ENCODE data around the gene ARHGEF12. TPM values are rescaled to one million over a fixed set of nuclear protein-coding genes. Genes with fewer than 3 reads are reported as not detected.

ARHGEF12 gene
- 10 to 100 TPM; 15.4 to 16.5 TPM for total RNA-seq

GRCh38 chr11:120335908-120336640 lies at the start of gene ARHGEF12:
Gene ARHGEF12, plus strand, starts transcription at chr11:120336413. Its CDS starts 831 bp downstream, at chr11:120337244.
- H3K4me1 Mint-ChIP-seq (ENCODE audit: low read depth), result peaks cover 34% of the 10 kb centered on the region

GRCh38 chr11:120288021-120288420 lies 48.2 kb upstream of the ARHGEF12 start:
- Mint-ChIP-seq H3K9me3 (no peaks in the 10 kb centered on the region), H3K27me3 (ENCODE audit: low read depth) (peaks cover 29% of the 10 kb centered on the region), H3K36me3 (ENCODE audit: low read depth) (no peaks in the 10 kb centered on the region), H3K4me3 (no peak overlapping the region), H3K4me1 (ENCODE audit: low read depth) (no peaks in the 10 kb centered on the region), H3K27ac (no peak overlapping the region)
- no peak for DNase-seq
- CTCF ChIA-PET, result interaction anchor here (0.9 to 1.1 kb wide), 4 partner anchors 11 to 179 kb away, joined by 3 read pairs; no protein-coding TSS in a partner anchor
- intact Hi-C loops (cut with micrococcal nuclease), result no loop called here

More at GRCh38 chr11:120335908-120336640, at the start of gene ARHGEF12:
- Mint-ChIP-seq H3K9me3 (no peaks in the 10 kb centered on the region), H3K27ac (peak within 1 kb of the TSS; percentile 57), H3K4me3 (peak within 1 kb of the TSS; percentile 87), H3K27me3 (ENCODE audit: low read depth) (peaks cover 50% of the 10 kb centered on the region), H3K36me3 (ENCODE audit: low read depth) (no peaks in the 10 kb centered on the region)
- CTCF ChIA-PET, result interaction anchor here (1.0 to 1.8 kb wide), 3 partner anchors 10 to 349 kb away, joined by 3 to 4 read pairs (median 3); no protein-coding TSS in a partner anchor
- peak; percentile 87 for DNase-seq
- intact Hi-C loops (cut with micrococcal nuclease), result loop anchor here (1.0 to 5.0 kb wide), 9 partner anchors 8 to 957 kb away; partner anchors contain the start of genes GRIK4, SC5D and TLCD5

GRCh38 chr11:120289426-120289825 lies 46.8 kb upstream of the ARHGEF12 start:
- DNase-seq, result no peak
- H3K36me3 Mint-ChIP-seq (ENCODE audit: low read depth), result no peaks in the 10 kb centered on the region
- no peaks in the 10 kb centered on the region for H3K4me1 Mint-ChIP-seq (ENCODE audit: low read depth)
- H3K27me3 Mint-ChIP-seq (ENCODE audit: low read depth), result peaks cover 42% of the 10 kb centered on the region
- intact Hi-C loops (cut with micrococcal nuclease), result no loop called here
- no peak overlapping the region for H3K4me3 Mint-ChIP-seq
- CTCF ChIA-PET, result interaction anchor here (2.3 kb wide), 1 partner anchor 11 kb away, joined by 7 read pairs; no protein-coding TSS in a partner anchor
- H3K27ac Mint-ChIP-seq, result no peak overlapping the region
- no peaks in the 10 kb centered on the region for H3K9me3 Mint-ChIP-seq

- Mint-ChIP-seq H3K4me1 (ENCODE audit: low read depth) (no peaks in the 10 kb centered on the region), H3K27ac (no peak overlapping the region), H3K27me3 (ENCODE audit: low read depth) (peaks cover 49% of the 10 kb centered on the region), H3K9me3 (no peaks in the 10 kb centered on the region), H3K4me3 (no peak overlapping the region), H3K36me3 (ENCODE audit: low read depth) (no peaks in the 10 kb centered on the region)
- intact Hi-C loops (cut with micrococcal nuclease), result no loop called here
- DNase-seq, result no peak
- CTCF ChIA-PET, result interaction anchor here (2.3 kb wide), 1 partner anchor 9 kb away, joined by 7 read pairs; no protein-coding TSS in a partner anchor
Measured at GRCh38 chr11:120290956-120291355, 45.3 kb upstream of the ARHGEF12 start.

GRCh38 chr11:120293038-120293800 lies 43.0 kb upstream of the ARHGEF12 start:
- intact Hi-C loops (cut with micrococcal nuclease), result no loop called here
- peaks cover 51% of the 10 kb centered on the region for H3K27me3 Mint-ChIP-seq (ENCODE audit: low read depth)
- no peaks in the 10 kb centered on the region for H3K4me1 Mint-ChIP-seq (ENCODE audit: low read depth)
- no peak for DNase-seq
- H3K36me3 Mint-ChIP-seq (ENCODE audit: low read depth), result no peaks in the 10 kb centered on the region
- no peak overlapping the region for H3K4me3 Mint-ChIP-seq
- H3K27ac Mint-ChIP-seq, result no peak overlapping the region
- CTCF ChIA-PET, result no interaction called here
- no peaks in the 10 kb centered on the region for H3K9me3 Mint-ChIP-seq

GRCh38 chr11:120294096-120294495 lies 42.1 kb upstream of the ARHGEF12 start:
- peaks cover 53% of the 10 kb centered on the region for H3K27me3 Mint-ChIP-seq (ENCODE audit: low read depth)
- no peaks in the 10 kb centered on the region for H3K4me1 Mint-ChIP-seq (ENCODE audit: low read depth)
- intact Hi-C loops (cut with micrococcal nuclease), result no loop called here
- CTCF ChIA-PET, result no interaction called here
- no peaks in the 10 kb centered on the region for H3K36me3 Mint-ChIP-seq (ENCODE audit: low read depth)
- H3K27ac Mint-ChIP-seq, result no peak overlapping the region
- no peak overlapping the region for H3K4me3 Mint-ChIP-seq
- H3K9me3 Mint-ChIP-seq, result no peaks in the 10 kb centered on the region
- DNase-seq, result no peak

- no peak for DNase-seq
- H3K27ac Mint-ChIP-seq, result no peak overlapping the region
- intact Hi-C loops (cut with micrococcal nuclease), result no loop called here
- no peaks in the 10 kb centered on the region for H3K36me3 Mint-ChIP-seq (ENCODE audit: low read depth)
- no peaks in the 10 kb centered on the region for H3K9me3 Mint-ChIP-seq
- peaks cover 47% of the 10 kb centered on the region for H3K27me3 Mint-ChIP-seq (ENCODE audit: low read depth)
- H3K4me3 Mint-ChIP-seq, result no peak overlapping the region
- no peaks in the 10 kb centered on the region for H3K4me1 Mint-ChIP-seq (ENCODE audit: low read depth)
- CTCF ChIA-PET, result no interaction called here
Measured at GRCh38 chr11:120295099-120295498, 41.1 kb upstream of the ARHGEF12 start.

- no peak overlapping the region for H3K27ac Mint-ChIP-seq
- no peaks in the 10 kb centered on the region for H3K36me3 Mint-ChIP-seq (ENCODE audit: low read depth)
- H3K4me3 Mint-ChIP-seq, result no peak overlapping the region
- intact Hi-C loops (cut with micrococcal nuclease), result no loop called here
- no peaks in the 10 kb centered on the region for H3K9me3 Mint-ChIP-seq
- H3K4me1 Mint-ChIP-seq (ENCODE audit: low read depth), result no peaks in the 10 kb centered on the region
- CTCF ChIA-PET, result interaction anchor here (9.1 kb wide), 1 partner anchor 62 kb away, joined by 188 read pairs; the partner anchor contains the start of gene POU2F3
- DNase-seq, result no peak
- peaks cover 45% of the 10 kb centered on the region for H3K27me3 Mint-ChIP-seq (ENCODE audit: low read depth)
Measured at GRCh38 chr11:120296554-120296953, 39.7 kb upstream of the ARHGEF12 start.

- Mint-ChIP-seq H3K9me3 (no peaks in the 10 kb centered on the region), H3K4me1 (ENCODE audit: low read depth) (no peaks in the 10 kb centered on the region), H3K4me3 (no peak overlapping the region), H3K27me3 (ENCODE audit: low read depth) (peaks cover 41% of the 10 kb centered on the region), H3K36me3 (ENCODE audit: low read depth) (no peaks in the 10 kb centered on the region), H3K27ac (no peak overlapping the region)
- CTCF ChIA-PET, result interaction anchor here (0.7 to 9.1 kb wide), 3 partner anchors 52 to 657 kb away, joined by 4 to 188 read pairs (median 7); partner anchors contain the start of gene POU2F3
- intact Hi-C loops (cut with micrococcal nuclease), result no loop called here
- no peak for DNase-seq
Measured at GRCh38 chr11:120298461-120298860, 37.8 kb upstream of the ARHGEF12 start.

- no peak overlapping the region for H3K4me3 Mint-ChIP-seq
- no peak overlapping the region for H3K27ac Mint-ChIP-seq
- intact Hi-C loops (cut with micrococcal nuclease), result no loop called here
- CTCF ChIA-PET, result interaction anchor here (0.6 to 9.1 kb wide), 17 partner anchors 9 to 346 kb away, joined by 3 to 188 read pairs (median 5); partner anchors contain the start of gene POU2F3
- H3K27me3 Mint-ChIP-seq (ENCODE audit: low read depth), result peaks cover 21% of the 10 kb centered on the region
- H3K36me3 Mint-ChIP-seq (ENCODE audit: low read depth), result no peaks in the 10 kb centered on the region
- no peak for DNase-seq
- H3K4me1 Mint-ChIP-seq (ENCODE audit: low read depth), result no peaks in the 10 kb centered on the region
- H3K9me3 Mint-ChIP-seq, result no peaks in the 10 kb centered on the region
Measured at GRCh38 chr11:120302001-120302805, 34.0 kb upstream of the ARHGEF12 start.

- H3K4me1 Mint-ChIP-seq (ENCODE audit: low read depth), result no peaks in the 10 kb centered on the region
- no peaks in the 10 kb centered on the region for H3K9me3 Mint-ChIP-seq
- H3K4me3 Mint-ChIP-seq, result no peak overlapping the region
- CTCF ChIA-PET, result interaction anchor here (0.6 to 9.1 kb wide), 17 partner anchors 8 to 347 kb away, joined by 3 to 188 read pairs (median 5); partner anchors contain the start of gene POU2F3
- DNase-seq, result peak; percentile 74
- no peaks in the 10 kb centered on the region for H3K36me3 Mint-ChIP-seq (ENCODE audit: low read depth)
- no peak overlapping the region for H3K27ac Mint-ChIP-seq
- peaks cover 18% of the 10 kb centered on the region for H3K27me3 Mint-ChIP-seq (ENCODE audit: low read depth)
- intact Hi-C loops (cut with micrococcal nuclease), result loop anchor here (1.0 kb wide), 2 partner anchors 68 to 131 kb away; no protein-coding TSS in a partner anchor
Measured at GRCh38 chr11:120303004-120303637, 33.1 kb upstream of the ARHGEF12 start.

All from activated naive CD4-positive, alpha-beta T cell treated with anti-CD3 and anti-CD28 coated beads for 36 hours (primary cell).